Measurements from ENCODE around the gene CNTN5. TPM values are rescaled to one million over a fixed set of nuclear protein-coding genes. Genes with fewer than 3 reads are reported as not detected.

Gene CNTN5
- total RNA-seq, 1 experiment from 2014 or later, result not detected

- DNase-seq (no peak), ATAC-seq (no peak)
- no peaks in the 10 kb centered on the region for H3K36me3 ChIP-seq (ENCODE audit: low read depth, low read length)
- no peaks in the 10 kb centered on the region for H3K4me1 ChIP-seq (ENCODE audit: insufficient read depth, low read length)
- H3K9me3 ChIP-seq (ENCODE audit: low read length), result no peaks in the 10 kb centered on the region
- H3K9ac ChIP-seq (ENCODE audit: low read length), result no peak overlapping the region
- no peak overlapping the region for H3K4me3 ChIP-seq (ENCODE audit: low read length)
- H3K79me2 ChIP-seq (ENCODE audit: low read length), result no peaks in the 10 kb centered on the region
- intact Hi-C loops (cut with micrococcal nuclease), result no loop called here
- no peak overlapping the region for H3K27ac ChIP-seq (ENCODE audit: low read length)
- no peak overlapping the region for H3K4me2 ChIP-seq (ENCODE audit: low read length)
- no TSS peak for BruUV-seq (replicated peaks)
- no peaks in the 10 kb centered on the region for H3K9me2 ChIP-seq (replicated peaks; ENCODE audit: low read length)
- TF ChIP-seq CTCF (conservative IDR thresholded peaks at IDR 0.05; ENCODE audit: low read depth, low read length) (no peak), EZH2phosphoT487 (IDR thresholded peaks at IDR 0.05; ENCODE audit: borderline replicate concordance, low read length) (no peak), EZH2 (IDR thresholded peaks at IDR 0.05; ENCODE audit: low read length, unreplicated experiment) (no peak)
- H3K27me3 ChIP-seq (ENCODE audit: low read length), result peaks cover 27% of the 10 kb centered on the region; the same call in 1 of the 2 replicates
- H4K20me1 ChIP-seq (ENCODE audit: low read length), result no peaks in the 10 kb centered on the region
- ChIA-PET CTCF (no interaction called here), POLR2A (ENCODE audit: unreplicated experiment) (no interaction called here)
- H2AFZ ChIP-seq (ENCODE audit: low read length), result no peak overlapping the region
- no peaks in the 10 kb centered on the region for H3F3A ChIP-seq (ENCODE audit: low read length, unreplicated experiment)
These were observed 958.3 kb downstream of the CNTN5 start for GRCh38 chr11:99979042-99979441.

- Histone ChIP-seq H3K79me2 (ENCODE audit: low read length) (no peaks in the 10 kb centered on the region), H3K4me1 (ENCODE audit: insufficient read depth, low read length) (no peaks in the 10 kb centered on the region), H3K36me3 (ENCODE audit: low read depth, low read length) (no peaks in the 10 kb centered on the region), H4K20me1 (ENCODE audit: low read length) (no peaks in the 10 kb centered on the region), H3F3A (ENCODE audit: low read length, unreplicated experiment) (no peaks in the 10 kb centered on the region), H3K27ac (ENCODE audit: low read length) (no peak overlapping the region), H2AFZ (ENCODE audit: low read length) (no peak overlapping the region), H3K27me3 (ENCODE audit: low read length) (peaks cover 12% of the 10 kb centered on the region; the same call in 1 of the 2 replicates), H3K9me2 (replicated peaks; ENCODE audit: low read length) (no peaks in the 10 kb centered on the region), H3K4me3 (ENCODE audit: low read length) (no peak overlapping the region), H3K9me3 (ENCODE audit: low read length) (no peaks in the 10 kb centered on the region), H3K9ac (ENCODE audit: low read length) (no peak overlapping the region), H3K4me2 (ENCODE audit: low read length) (no peak overlapping the region)
- POLR2A ChIA-PET (ENCODE audit: unreplicated experiment), result no interaction called here
- intact Hi-C loops (cut with micrococcal nuclease), result no loop called here
- DNase-seq (no peak), ATAC-seq (no peak)
- TF ChIP-seq CTCF (conservative IDR thresholded peaks at IDR 0.05; ENCODE audit: low read depth, low read length) (no peak), EZH2 (IDR thresholded peaks at IDR 0.05; ENCODE audit: low read length, unreplicated experiment) (no peak), EZH2phosphoT487 (IDR thresholded peaks at IDR 0.05; ENCODE audit: borderline replicate concordance, low read length) (no peak)
- CTCF ChIA-PET, result interaction anchor here (0.6 kb wide), 1 partner anchor 583 kb away, joined by 4 read pairs; no protein-coding TSS in a partner anchor
- no TSS peak for BruUV-seq (replicated peaks)
These were observed 967.2 kb downstream of the CNTN5 start for GRCh38 chr11:99987821-99988470.

- H4K20me1 ChIP-seq (ENCODE audit: low read length), result no peaks in the 10 kb centered on the region
- no peak overlapping the region for H3K9ac ChIP-seq (ENCODE audit: low read length)
- peaks cover 7% of the 10 kb centered on the region; the same call in 1 of the 2 replicates for H3K27me3 ChIP-seq (ENCODE audit: low read length)
- intact Hi-C loops (cut with micrococcal nuclease), result no loop called here
- no peak for TF ChIP-seq CTCF (conservative IDR thresholded peaks at IDR 0.05; ENCODE audit: low read depth, low read length)
- no peak for TF ChIP-seq EZH2phosphoT487 (IDR thresholded peaks at IDR 0.05; ENCODE audit: borderline replicate concordance, low read length)
- TF ChIP-seq EZH2 (IDR thresholded peaks at IDR 0.05; ENCODE audit: low read length, unreplicated experiment), result no peak
- no peak overlapping the region for H2AFZ ChIP-seq (ENCODE audit: low read length)
- no peak overlapping the region for H3K4me2 ChIP-seq (ENCODE audit: low read length)
- H3K4me1 ChIP-seq (ENCODE audit: insufficient read depth, low read length), result no peaks in the 10 kb centered on the region
- H3K36me3 ChIP-seq (ENCODE audit: low read depth, low read length), result no peaks in the 10 kb centered on the region
- H3K9me2 ChIP-seq (replicated peaks; ENCODE audit: low read length), result no peaks in the 10 kb centered on the region
- no TSS peak for BruUV-seq (replicated peaks)
- no peaks in the 10 kb centered on the region for H3K9me3 ChIP-seq (ENCODE audit: low read length)
- POLR2A ChIA-PET (ENCODE audit: unreplicated experiment), result no interaction called here
- no peaks in the 10 kb centered on the region for H3F3A ChIP-seq (ENCODE audit: low read length, unreplicated experiment)
- no peaks in the 10 kb centered on the region for H3K79me2 ChIP-seq (ENCODE audit: low read length)
- DNase-seq, result no peak
- CTCF ChIA-PET, result interaction anchor here (0.6 kb wide), 1 partner anchor 583 kb away, joined by 4 read pairs; no protein-coding TSS in a partner anchor
- ATAC-seq, result no peak
- H3K4me3 ChIP-seq (ENCODE audit: low read length), result no peak overlapping the region
- no peak overlapping the region for H3K27ac ChIP-seq (ENCODE audit: low read length)
These were observed 967.7 kb downstream of the CNTN5 start for GRCh38 chr11:99988471-99988837.
